ENCODE measurements around the gene AGXT.

AGXT gene

DNA sequence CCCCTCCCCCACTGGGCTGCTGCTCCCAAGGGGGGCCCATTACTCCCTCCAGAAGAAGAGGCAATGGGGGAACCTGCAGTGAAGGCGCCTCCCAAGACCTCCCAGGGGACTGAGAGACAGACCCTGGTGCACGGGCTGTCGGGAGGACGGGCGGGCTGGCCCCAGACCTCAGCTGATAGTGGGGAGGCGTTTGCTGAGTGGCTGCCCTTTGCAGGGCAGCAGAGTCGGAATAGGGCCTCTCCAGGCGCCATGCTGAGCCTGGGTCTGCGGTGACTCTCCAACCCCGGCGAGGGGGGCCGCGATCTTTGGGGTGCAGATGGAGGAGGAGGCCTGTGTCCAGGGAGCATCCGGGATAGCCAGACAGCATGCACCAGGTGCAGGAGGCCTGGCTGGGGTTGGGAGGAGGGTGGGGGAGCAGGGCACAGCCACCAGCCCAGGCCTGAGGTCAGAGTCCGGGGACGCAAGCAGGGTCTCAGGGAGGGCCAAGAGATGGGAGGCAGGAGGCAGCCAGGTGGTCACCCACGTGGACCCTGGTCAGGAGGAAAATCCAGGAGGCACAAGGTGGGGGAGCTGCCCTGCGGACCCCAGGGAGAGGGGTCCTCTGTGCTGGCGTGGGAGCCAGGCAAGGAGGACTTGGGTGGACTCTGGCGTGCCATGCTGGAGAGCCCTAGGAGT, 48.5 kb downstream of the AGXT start:
- no peak for DNase-seq

DNA sequence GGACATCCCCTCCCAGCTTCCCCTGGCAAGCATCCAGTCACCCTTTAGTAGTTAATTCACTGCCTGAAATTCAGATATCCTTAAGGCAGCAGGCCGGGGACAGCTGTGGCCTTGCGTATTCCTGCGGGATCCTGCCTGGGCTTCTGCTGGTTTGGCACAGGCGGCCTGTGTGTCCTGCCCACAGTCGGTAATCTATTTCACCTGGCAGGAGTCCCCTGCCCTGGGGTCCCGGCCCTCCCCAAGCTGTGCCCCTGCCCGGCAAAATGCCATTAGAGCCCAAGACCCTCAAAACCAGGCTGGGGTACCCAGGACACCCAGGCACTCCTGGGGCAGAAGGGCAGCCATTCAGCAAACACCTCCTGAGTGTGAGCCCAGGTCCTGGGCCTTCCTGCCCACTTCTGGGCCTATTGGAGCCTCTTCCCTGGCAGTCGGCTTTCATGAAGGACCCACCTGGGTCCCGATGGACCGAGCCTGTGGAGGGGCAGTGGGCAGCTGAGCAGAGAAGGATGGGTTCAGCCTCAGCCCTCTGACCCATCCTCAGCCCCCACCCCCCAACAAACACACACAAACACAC, 49.1 kb downstream of the AGXT start:
- DNase-seq: no peak

DNA sequence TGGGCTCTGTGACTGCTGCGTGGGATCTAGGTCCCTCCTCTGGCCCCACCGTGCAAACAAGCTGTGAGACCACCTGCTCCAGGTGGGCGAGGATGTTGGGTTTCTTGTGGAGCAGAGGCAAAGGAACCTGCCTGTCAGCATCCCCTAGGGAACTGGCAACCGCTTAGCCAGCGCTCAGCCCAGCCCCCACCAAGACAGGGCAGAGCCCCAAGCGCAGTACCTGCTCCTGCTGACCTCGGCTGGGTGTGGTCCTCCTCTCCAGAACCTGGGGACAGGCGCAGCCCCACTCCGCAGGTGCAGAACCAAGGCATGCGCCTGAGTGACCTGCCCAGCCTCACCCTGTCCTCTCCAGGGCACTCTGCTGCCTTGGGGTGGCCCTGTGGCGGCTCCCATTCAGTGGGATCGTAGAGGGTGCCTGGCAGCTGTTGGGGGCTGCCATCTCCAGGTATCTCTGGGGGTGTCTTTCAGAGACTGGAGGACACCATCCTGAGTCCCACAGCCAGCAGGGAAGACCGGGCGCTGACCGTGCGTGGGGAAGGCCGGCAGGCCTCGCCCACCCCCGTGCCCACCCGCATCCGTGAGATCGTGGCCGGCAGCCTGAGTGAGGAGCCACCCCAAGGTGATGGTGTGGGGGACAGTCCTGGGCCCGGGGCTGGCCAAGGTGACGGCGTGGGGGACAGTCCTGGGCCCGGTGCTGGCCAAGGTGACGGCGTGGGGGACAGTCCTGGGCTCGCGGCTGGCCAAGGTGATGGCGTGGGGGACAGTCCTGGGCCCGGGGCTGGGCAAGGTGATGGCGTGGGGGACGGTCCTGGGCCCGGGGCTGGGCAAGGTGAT, 49.9 kb downstream of the AGXT start:
- no peak for DNase-seq

DNA sequence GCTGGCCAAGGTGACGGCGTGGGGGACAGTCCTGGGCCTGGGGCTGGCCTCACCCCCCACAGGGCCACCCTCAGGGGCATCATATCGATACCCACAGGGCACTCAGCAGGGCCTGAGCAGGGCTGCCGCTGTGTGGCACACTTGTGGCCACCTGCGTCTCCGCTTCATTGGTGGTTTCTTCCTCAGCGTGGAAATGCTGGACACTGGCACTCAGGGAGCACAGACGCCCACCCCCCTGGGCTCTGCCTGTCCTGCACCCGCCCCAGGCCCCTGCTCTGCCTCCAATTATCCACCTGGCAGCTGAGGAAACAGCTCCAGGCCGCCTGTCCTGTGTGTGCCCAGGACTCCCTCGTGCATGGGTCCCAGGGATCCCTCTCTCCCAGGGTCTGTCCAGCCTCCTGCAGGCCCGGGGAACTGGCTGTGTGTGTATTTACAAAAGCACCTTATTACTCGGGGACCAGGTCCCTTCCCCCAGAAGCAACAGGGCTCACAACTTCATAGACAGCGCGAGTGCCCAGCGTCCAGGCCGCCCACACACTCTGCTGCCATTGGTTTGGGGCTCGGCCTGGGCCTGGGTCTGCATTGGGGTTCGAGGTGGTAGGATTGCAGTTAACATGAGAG, 50.6 kb downstream of the AGXT start:
- DNase-seq: no peak

DNA sequence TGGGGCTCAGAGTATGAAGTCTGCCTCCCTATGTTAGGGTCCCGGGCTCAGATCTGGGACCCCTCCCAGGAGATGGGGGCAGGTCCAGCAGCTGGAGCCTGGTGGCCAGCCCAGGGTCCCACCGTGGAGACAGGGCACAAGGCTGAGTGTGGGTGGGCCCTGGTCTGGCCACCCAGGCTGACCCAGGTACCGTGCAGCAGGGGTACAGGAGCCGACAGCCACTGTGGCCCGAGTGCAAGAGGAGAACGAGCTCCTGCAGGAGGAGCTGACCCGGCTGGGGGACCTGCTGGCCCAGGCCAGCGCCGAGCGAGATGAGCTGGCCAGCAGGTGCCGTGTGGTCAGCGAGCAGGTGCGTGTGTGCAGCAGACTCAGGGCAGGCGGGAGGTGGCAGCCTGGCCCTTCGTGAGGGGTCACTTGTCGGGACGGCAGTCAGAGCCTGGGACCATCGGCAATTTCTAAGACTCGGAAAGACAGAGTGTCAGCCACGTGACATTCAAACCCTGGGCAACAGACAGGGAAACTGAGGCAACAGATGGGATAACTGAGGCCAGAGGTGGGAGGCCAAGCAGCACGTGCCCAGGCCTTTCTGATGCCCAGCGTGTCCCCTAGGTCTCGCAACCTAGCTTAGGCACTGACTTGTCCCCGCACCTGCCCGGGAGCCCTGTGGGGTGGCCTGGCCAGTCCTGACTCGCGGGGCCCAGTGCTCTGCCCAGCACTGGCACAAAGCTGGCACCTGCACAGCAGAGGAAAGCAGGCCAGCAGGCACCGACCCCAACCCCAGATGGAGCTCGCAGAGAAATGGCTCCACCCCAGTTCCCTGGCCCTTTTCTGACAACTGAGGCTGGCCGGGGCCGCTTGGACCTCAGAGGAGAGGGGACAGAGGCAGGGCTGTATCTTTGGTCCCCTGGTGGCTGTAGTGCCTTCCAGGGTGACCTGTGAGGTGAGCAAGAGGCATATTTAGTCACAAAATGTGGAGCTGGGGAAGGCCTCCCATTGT, 51.5 kb downstream of the AGXT start:
- no peak for DNase-seq

DNA sequence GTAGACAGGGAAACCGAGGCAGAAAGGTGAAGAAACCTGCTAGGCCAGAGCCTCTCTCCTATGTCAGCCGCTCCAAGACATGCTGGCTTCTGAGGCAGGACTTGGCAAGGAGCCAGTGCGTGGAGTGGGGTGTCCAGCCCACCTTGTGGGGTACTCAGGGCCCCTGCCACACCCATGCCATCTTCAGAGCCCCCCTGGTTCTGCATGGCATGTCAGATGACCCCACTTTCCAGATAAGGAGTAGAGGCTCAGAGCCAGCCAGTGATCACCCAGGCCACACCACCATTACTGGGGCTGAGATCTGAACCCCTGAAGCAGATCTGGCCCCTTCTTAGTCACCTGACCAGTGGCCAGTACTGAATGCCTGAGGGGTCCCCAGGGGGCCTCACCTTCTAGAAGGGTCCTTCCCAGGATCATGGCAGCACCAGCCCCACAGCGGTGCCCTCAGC, 52.2 kb downstream of the AGXT start:
- no peak for DNase-seq

DNA sequence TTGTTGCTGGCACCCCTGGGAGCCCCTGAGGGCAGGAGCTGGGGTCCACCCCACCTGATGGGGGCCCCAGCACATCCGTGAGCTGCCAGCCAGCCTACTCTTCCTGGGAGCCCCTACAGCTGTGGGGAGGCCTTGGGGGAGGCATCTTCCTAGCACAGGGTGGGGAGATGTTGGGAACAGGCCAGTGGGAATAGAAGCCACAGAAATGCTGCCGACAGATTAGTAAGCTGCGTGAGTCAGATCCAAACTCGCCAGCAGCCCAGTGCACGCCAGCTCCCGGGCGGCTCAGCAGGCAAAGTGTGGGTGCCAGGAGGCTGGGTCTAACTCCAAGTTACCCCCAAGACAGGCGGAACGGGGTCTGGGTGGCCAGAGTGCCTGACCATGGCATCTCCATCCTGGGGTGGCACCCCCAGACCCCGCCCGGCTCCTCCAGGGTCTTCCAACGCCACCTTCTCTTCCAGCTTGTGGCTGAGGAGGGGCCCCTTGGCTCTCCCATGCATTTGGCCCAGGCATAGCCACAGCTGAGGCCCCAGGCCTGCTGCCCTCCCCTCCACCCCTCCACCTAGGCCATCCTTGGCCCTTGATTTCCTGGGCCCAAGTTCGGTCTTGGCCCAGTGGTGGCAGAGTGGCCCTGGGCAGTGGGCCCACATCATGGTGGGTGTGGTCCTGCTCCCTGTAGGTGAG, 52.8 kb downstream of the AGXT start:
- DNase-seq: no peak

DNA sequence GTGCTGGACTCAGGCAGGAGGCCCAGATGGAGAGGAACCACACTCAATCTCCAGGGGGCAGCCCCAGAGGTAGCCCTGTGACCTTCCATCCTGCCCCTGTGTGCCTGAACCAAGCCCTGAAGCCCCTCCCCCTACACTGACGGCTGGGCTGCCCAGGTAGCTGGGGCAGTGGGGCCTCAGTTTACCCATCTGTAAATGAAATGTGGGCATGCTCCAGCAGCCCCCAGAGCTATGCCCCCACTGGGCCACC, 53.3 kb downstream of the AGXT start:
- DNase-seq: no peak

DNA sequence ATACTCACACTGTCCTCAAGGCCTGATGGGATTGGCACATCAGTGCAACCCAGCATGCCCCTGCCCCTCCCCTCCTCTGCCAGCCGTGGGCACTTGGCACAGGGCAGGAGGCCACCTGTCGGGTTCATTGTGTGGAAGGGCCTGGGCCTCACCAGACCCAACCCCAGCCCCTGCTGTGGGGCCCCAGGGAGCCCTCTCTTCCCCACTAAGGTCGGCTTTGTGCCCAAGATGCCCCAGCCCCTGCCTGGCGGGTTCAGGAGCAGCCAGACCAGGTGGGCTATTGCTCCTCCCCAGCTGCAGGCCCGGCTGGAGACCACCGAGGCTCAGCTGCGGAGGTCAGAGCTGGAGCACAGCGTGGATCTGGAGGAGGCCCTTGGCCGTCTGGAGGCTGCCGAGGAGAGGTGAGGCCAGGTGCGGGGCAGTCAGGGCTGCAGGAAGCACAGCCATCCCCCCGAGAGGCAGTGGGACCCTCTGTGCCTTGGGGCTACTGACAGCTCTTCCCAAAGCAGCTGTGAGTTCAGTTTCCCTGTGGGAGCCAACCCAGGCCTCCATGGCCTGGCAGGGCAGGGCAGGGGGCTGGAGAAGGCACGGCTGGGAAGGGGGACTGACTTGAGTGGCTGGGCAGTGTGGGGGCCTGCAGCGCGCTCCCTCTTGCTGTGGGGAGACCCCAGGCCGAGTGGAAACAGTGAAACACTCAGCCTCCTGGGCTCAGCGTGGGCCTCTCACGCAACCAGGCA, 53.8 kb downstream of the AGXT start:
- DNase-seq: no peak

DNA sequence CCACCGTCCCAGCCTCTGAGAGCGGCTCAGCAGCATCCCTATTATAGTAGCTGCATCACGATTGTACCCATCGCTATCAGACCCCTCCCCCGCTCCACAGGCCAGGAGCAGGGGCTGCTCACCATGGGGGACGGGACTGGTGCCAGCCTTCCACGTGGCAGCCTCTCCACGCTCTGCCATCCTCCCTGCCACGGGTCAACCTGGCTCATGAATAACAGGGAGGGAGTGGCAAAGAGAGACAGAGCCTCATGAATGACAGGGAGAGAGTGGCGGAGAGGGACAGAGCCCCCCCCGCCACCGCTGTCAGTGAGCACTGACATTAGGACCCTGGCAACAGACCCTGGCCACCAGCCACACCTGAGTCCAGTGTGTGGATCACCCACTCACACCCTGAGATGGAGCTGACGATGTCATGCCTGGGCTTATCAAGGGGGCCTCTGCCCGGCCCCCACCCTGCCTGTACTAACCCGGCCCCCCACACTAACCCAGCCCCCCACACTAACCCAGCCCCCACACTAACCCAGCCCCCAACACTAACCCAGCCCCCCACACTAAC, 54.4 kb downstream of the AGXT start:
- no peak for DNase-seq

DNA sequence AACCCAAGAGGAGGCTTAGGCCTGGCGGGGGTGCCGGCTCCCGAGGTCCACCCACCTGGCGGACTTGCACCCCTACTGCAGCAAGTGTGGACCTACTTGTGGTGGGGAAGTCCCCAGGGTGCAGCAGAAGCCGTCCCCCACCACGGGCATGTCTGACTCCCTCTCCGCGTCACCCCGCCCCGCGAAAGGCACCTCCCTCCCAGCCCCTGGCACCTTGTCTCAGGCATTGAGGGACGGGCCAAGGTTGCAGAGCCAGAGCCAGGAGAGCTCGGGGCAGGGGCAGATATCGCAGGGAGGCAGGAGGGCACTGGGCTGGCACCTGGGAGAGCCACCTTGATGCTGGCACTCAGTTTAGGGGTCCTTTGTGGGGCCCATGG, 56.6 kb downstream of the AGXT start:
- no peak for DNase-seq

DNA sequence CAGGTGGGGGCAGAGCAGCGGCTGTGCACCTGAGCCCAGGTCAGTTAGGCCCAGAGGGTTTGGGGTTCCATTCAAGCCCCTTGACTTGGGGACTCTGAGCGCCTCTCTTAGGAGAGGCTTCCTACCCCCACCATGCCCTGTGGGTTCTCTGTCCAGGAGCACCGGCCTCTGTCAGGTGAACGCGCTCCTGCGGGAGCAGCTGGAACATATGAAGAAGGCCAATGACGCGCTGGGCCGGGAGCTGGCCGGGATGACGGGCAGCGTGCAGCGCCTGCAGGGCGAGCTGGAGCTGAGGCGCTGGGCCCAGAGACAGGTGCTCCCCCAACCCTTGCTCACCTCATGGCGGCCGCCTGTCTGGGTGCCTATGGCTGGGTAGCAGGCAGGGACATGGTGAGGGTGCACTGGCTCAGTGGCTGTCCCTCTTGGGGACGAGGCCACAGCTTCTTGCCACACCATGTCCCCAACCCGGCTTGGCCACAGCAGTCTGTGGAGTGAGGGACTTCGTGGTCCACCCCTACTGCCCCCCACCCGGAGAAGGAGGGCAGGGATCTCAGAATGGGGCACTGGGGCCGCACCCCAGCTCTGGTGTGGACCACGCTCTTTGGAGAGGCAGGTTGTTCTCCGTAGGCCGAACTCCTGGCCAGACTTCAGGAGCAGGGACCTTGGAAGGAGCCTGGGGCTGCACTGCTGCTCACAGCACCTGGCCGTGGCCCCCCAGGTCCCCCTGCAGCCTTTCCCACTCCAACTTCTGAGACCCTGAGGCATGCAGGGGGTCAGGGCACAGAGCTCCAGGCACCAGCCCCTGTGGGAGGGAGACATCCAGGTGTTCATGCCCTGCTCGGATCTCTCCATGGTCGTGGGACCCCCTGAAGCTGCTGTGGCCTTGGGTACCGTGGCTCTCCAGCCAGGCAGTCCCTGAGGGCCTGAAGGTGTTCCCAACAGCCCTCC, 57.2 kb downstream of the AGXT start:
- no peak for DNase-seq

DNA sequence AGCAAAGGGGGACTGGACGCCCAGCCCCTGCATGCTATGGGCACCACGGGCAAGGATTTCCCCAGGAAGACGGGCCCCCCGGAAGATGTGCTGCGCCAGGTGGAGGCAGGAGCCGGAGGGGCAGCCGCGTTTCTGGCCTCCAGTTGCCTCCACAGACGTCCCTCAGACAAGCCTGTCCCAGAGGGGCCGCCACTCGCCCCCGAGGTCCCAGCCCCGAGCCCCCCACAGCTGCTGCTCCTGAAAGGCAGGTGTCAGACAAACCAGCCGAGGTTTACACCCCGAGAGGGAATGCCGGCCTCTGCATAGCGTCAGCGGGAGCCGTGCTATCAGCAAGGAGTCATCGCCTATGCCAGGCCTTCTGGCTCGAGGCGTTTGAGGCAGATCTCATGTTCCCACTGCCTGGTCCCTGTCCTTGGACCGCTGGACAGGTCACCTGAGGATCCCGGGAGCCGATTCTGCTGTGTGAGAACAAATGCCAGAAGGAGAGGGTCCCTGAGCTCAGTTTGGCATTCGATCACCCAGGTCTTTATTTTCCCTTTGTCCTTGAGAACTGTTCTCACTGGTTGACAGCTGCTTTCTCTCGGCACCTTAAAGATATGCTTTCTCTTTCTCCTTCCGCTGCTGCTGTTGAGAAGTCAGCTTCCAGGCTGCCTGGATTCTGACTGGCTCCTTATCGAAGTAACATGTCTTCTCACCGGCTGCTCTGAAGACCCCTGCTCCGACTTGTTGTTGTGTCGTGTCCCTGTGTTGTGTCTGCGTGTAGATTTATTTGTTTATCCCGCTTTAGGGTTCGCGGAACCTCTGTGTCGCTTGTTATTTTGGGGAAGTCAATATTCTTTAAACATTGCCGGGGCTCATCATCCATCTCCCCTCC, 58.1 kb downstream of the AGXT start:
- no peak for DNase-seq

DNA sequence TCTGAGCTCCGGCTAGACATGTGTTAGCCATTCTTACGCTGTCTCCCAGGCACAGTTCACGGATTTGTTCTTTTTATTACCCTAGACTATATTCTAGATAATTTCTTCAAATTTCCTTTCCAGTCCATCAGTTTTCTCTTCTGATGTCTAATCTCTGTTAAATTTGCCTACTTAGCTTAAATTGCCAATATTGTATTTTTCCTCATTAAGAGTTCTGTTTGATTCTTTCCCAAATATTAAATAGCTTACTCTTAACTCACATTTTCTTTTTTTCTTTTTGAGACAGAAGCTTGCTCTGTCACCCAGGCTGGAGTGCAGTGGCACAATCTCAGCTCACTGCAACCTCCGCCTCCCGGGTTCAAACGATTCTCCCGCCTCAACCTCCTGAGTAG, 58.8 kb downstream of the AGXT start:
- DNase-seq: no peak

DNA sequence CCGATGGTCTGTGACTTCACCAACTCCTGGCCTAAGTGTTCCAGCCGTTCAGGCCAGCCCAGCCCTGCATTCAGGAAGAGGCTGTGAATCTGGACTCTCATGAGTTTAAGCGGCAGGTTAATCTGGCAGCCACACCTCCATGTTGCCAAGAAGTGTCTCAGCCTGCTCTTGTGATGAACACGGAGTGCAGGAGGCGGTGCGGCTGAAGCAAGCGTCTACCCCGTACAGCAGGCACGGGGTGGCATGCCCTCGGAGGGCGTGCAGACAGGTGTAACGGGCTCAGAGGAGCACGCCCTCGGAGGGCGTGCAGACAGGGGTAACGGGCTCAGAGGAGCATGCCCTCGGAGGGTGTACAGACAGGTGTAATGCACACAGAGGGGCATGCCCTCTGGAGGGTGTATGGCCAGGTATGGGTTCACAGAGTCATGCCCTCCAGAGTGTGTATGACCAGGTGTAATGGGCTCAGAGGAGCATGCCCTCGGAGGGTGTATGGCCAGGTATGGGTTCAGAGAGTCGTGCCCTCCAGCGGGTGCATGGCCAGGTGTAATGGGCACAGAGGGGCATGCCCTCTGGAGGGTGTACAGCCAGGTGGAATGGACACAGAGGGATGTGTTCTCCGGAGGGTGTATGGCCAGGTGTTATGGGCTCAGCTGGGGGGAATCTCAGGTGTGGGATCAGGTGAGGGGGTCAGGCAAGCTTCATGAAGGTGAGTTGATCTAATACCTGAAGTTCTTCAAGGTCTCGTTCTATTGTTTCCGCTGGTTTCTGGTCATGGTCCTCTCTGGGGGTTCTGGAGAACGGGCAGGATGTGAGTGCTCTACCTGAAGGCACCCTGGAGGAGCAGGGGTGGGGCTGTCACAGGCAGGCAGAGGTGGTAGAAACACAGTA, 60.1 kb downstream of the AGXT start:
- no peak for DNase-seq

DNA sequence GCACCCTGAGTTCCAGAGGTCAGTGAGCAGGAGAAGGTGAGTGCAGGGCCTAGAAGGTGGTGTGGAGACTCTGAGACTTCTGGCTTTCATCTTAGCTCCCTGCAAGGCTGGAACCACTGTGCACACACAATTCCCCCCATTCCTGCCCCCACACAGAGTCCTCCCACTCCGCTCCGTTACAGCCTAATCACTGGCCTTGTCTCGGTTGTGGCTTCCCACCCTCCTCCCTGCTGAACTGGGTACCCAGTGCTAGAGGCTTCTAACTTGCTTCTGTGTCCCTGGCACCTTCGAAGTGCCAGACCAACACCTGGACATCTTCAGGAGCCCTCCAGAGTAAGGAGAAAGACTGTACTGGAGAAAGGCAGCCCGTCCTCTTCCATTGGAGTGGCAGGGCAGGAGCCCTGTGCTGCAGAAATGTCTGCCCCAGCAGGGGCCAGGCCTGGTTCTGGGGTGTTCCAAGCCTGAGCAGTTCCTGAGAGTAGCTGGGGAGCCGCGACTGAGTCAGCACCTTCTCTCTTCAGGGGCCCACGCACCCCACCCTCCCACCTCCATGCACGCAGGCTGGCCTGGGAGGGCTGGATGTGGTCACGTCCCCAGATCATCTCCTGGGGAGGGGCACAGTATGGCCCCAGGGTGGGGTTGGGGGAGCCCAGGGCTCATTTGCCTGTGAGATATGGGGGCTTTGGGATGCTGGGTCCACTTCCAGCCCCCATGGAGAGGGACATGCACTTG, 60.9 kb downstream of the AGXT start:
- DNase-seq: no peak
